ENCODE measurements around the gene PGF.

DNA sequence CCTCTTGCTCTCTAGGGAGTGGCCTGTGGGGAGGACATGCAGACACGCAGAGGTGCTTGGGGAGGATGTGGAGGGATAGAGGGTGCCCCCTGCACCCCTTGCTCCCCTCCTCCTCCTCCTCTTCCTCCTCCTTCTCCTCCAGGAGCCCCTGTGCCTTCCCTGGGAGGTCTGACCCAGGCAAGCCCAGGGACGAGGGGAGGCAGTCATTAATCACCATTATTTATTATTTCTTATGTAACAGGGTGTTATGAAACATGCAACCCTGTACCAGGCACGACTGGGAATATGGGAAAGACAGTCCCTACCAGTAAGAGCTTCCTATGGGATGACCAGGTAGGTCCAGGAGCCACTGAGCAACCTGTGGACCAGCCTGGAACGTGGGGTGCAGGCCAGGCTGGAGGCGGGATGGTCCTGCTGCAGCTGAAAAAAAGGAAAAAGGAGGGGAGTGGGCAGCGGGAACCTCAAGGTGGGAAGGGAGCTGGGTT is 22.5 kb upstream of the PGF start:
- TF ChIP-seq, protein P1, sequence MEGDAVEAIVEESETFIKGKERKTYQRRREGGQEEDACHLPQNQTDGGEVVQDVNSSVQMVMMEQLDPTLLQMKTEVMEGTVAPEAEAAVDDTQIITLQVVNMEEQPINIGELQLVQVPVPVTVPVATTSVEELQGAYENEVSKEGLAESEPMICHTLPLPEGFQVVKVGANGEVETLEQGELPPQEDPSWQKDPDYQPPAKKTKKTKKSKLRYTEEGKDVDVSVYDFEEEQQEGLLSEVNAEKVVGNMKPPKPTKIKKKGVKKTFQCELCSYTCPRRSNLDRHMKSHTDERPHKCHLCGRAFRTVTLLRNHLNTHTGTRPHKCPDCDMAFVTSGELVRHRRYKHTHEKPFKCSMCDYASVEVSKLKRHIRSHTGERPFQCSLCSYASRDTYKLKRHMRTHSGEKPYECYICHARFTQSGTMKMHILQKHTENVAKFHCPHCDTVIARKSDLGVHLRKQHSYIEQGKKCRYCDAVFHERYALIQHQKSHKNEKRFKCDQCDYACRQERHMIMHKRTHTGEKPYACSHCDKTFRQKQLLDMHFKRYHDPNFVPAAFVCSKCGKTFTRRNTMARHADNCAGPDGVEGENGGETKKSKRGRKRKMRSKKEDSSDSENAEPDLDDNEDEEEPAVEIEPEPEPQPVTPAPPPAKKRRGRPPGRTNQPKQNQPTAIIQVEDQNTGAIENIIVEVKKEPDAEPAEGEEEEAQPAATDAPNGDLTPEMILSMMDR (IDR thresholded peaks at IDR 0.05) = no peak
- TF ChIP-seq POLR2A (IDR thresholded peaks at IDR 0.05) = no peak
